Lower leg skin (tissue), 3 donors: ENCODE results near the gene IL1RAPL1.

Experiments
- CTCF ChIP-seq, 3 donors: fragments of 450-650 bp; IDR thresholded peaks; one replicate each; pipeline ENCODE4 v1.5.1; 2016; ENCODE audit warnings: antibody characterized with exemption in 3 of 3, mild to moderate bottlenecking in 3 of 3, moderate library complexity in 2 of 3
- POLR2A ChIP-seq, 2 donors: fragments of 450-650 bp; IDR thresholded peaks; one replicate each; pipeline ENCODE4 v1.6.1; 2016 to 2017; ENCODE audit warnings: antibody characterized with exemption in 2 of 2, mild to moderate bottlenecking in 1 of 2, moderate library complexity in 1 of 2

GRCh38 chrX:29699239-29699638 is 1112.0 kb downstream of the IL1RAPL1 start:
- no peak for TF ChIP-seq CTCF (IDR thresholded peaks at IDR 0.05)
- TF ChIP-seq POLR2A (IDR thresholded peaks at IDR 0.05) = no peak
